Sigmoid colon (tissue), 7 donors: ENCODE results near the gene THBS2. TPM values are rescaled to one million over a fixed set of nuclear protein-coding genes. Genes with fewer than 3 reads are reported as not detected.

Experiments
- DNase-seq: peaks from one replicate; pipeline ENCODE4 v3.0.0-alpha.2; 2019
- H3K27ac ChIP-seq, 4 donors: fragments of 200-600 bp; sonication (generic); one replicate each; pipeline ENCODE4 v1.5.1; 2016 to 2019; ENCODE audit warnings: mild to moderate bottlenecking in 1 of 4
- H3K27me3 ChIP-seq, 3 donors: fragments of 200-600 bp; sonication (generic); one replicate each; pipeline ENCODE4 v1.5.1; 2019; ENCODE audit warnings: mild to moderate bottlenecking in 1 of 3
- H3K36me3 ChIP-seq, 4 donors: fragments of 200-600 bp; sonication (generic); one replicate each; pipeline ENCODE4 v1.5.1; 2016 to 2019
- H3K4me1 ChIP-seq, 4 donors: fragments of 200-600 bp; sonication (generic); one replicate each; pipeline ENCODE4 v1.5.1; 2017 to 2019
- H3K4me3 ChIP-seq, 4 donors: fragments of 200-600 bp; sonication (generic); one replicate each; pipeline ENCODE4 v1.5.1; 2017 to 2019; ENCODE audit warnings: mild to moderate bottlenecking in 2 of 4, moderate library complexity in 1 of 4
- H3K9me3 ChIP-seq, 4 donors: fragments of 200-600 bp in 3 of 4; sonication (generic) in 3 of 4; one replicate each; pipeline versions ENCODE4 v1.5.1 to v1.6.1; 2013 to 2019
- EP300 ChIP-seq, 4 donors: sonication (generic); formaldehyde crosslinking; IDR thresholded peaks; one replicate each; pipeline ENCODE4 v1.6.1; 2017; ENCODE audit warnings: antibody characterized with exemption in 4 of 4
- POLR2A ChIP-seq, 2 donors: fragments of 450-650 bp; IDR thresholded peaks; one replicate each; pipeline ENCODE4 v1.6.1; 2016; ENCODE audit warnings: antibody characterized with exemption in 2 of 2, mild to moderate bottlenecking in 2 of 2, moderate library complexity in 2 of 2
- POLR2AphosphoS5 ChIP-seq, 4 donors: sonication (generic); formaldehyde crosslinking; IDR thresholded peaks; one replicate each; pipeline ENCODE4 v1.6.1; 2017; ENCODE audit warnings: antibody characterized with exemption in 4 of 4
- WGBS, 2 donors: extraction: QIAGEN DNeasy Blood & Tissue Kit; methylation state at CpG; one replicate each; pipeline ENCODE4 v1.1.7; 2013; 5-methylcytosine and 5-hydroxymethylcytosine counted together
- intact Hi-C: fragments of 100-400 bp; cut with DNase I; formaldehyde crosslinking; loops from one replicate; pipeline ENCODE4 v1.15.1; 2023
- polyA plus RNA-seq, 3 donors: library from polyadenylated mRNA; stranded (reverse); fragments of 200-250 nt; gene quantifications; one replicate each; pipeline ENCODE4 v1.2.3, GENCODE V29; 2013
- total RNA-seq, 4 donors: library from RNA; depleted of rRNA; stranded (reverse); fragments of >200 nt; gene quantifications; one replicate each; pipeline ENCODE4 v1.1.0, GENCODE V29; 2016
- TF ChIP-seq, protein P1 (sequence below), 4 experiments: fragments of 450-650 bp in 3 of 4; fragments of 200-600 bp in 1 of 4; IDR thresholded peaks; one replicate each; pipeline ENCODE4 v1.5.1; 2016 to 2019; ENCODE audit warnings: antibody characterized with exemption in 4 of 4, mild to moderate bottlenecking in 3 of 4, moderate library complexity in 2 of 4
- donor health status: healthy with polysubstance abuse.
- donor health status: Bipolar disorder and iron deficiency.
- donor health status: healthy.

The THBS2 gene
- total and polyA plus RNA-seq, 7 donors: 1.7 to 59.0 (median 37.6) TPM

DNA sequence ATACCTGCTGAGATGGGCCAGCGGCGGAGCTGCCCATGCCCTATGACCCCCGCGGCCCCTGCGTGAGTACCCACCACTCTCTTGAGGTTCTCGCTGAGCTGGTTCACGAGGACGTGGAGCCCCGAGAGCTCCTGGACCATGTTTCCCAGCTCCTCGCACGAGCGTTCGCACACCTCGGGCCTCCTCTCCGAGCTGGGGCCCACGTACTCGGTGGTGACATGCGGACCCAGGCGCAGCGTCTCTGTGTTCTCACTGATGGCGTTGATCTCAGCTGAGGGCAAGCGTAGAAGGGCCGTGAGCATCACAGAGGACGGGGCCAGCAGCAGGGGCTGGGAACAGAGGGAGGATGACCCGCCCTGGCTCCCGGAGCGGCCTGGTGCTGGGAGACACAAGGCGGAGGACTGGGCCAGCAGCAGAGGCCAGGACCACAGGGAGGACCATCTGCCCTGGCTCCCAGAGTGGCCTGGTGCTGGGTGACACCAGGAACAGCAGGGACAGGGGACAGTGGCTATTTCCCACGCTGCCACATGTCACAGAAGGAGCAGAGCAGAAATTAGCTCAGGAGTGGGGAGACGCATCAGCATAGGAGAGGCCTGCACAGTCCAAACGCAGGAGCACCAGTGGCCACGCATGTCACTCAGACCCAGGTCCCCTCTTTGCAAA lies 11.8 kb downstream of the THBS2 start:
- no peak for DNase-seq
- Histone ChIP-seq H3K27me3 (no peaks in the 10 kb centered on the region), H3K4me1 (peaks cover 0 to 4% (median 0%) of the 10 kb centered on the region in 4 donors), H3K36me3 (peaks cover 0 to 23% (median 0%) of the 10 kb centered on the region in 4 donors), H3K9me3 (no peaks in the 10 kb centered on the region), H3K27ac (no peak overlapping the region), H3K4me3 (no peak overlapping the region)
- TF ChIP-seq EP300 (IDR thresholded peaks at IDR 0.05) (no peak), POLR2AphosphoS5 (IDR thresholded peaks at IDR 0.05) (no peak), POLR2A (IDR thresholded peaks at IDR 0.05) (no peak)
- TF ChIP-seq, protein P1, sequence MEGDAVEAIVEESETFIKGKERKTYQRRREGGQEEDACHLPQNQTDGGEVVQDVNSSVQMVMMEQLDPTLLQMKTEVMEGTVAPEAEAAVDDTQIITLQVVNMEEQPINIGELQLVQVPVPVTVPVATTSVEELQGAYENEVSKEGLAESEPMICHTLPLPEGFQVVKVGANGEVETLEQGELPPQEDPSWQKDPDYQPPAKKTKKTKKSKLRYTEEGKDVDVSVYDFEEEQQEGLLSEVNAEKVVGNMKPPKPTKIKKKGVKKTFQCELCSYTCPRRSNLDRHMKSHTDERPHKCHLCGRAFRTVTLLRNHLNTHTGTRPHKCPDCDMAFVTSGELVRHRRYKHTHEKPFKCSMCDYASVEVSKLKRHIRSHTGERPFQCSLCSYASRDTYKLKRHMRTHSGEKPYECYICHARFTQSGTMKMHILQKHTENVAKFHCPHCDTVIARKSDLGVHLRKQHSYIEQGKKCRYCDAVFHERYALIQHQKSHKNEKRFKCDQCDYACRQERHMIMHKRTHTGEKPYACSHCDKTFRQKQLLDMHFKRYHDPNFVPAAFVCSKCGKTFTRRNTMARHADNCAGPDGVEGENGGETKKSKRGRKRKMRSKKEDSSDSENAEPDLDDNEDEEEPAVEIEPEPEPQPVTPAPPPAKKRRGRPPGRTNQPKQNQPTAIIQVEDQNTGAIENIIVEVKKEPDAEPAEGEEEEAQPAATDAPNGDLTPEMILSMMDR (IDR thresholded peaks at IDR 0.05): no peak
- WGBS, 2 donors: 93 to 94% methylated on average over 32 of the region's 32 CpGs
- intact Hi-C loops: no loop called here

DNA sequence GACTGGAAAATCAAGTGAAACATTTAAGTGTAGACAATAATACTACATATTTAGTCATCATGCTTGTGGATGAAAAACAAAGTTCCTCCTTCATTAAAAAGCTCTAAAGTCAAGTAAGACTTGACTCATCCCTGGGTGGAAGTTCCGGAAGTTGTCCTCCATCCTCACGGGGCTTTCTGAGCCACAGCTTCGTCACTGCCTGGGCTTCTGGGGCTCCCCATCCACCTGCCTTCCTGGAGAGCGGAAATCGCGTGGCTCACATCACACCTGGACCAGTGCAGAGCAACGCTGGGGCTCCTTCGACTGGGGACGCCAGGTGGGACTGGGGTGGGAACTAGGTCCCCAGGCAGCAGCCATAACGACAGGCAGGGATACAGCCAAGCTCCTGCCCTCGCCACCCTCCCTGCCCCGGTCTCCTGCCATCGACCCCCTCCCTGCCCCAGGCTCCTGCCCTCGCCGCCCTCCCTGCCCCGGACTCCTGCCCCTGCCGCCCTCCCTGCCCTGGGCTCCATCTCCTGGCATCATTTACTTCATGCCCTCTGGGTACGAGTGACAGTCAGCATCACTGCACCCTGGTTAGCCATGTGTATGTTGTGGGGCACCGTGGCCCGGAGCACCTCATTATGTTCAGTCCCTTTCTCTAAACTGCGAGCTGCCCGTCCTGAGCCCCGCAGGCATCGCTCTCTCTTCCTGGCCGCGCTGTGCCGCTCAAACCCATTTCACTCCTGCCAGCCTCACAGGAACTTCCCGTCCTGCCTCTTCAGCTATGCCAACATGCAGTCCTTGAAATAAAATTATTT lies 12.9 kb downstream of the THBS2 start:
- Histone ChIP-seq H3K27ac (no peak overlapping the region), H3K4me1 (peaks cover 0 to 4% (median 0%) of the 10 kb centered on the region in 4 donors), H3K27me3 (no peaks in the 10 kb centered on the region), H3K36me3 (peaks cover 0 to 25% (median 0%) of the 10 kb centered on the region in 4 donors), H3K9me3 (no peaks in the 10 kb centered on the region), H3K4me3 (no peak overlapping the region)
- WGBS, 2 donors: 85 to 93% methylated on average over 28 of the region's 28 CpGs
- no peak for DNase-seq
- intact Hi-C loops: no loop called here
- TF ChIP-seq POLR2A (IDR thresholded peaks at IDR 0.05) (no peak), POLR2AphosphoS5 (IDR thresholded peaks at IDR 0.05) (no peak), EP300 (IDR thresholded peaks at IDR 0.05) (no peak)
- TF ChIP-seq, protein P1 (IDR thresholded peaks at IDR 0.05): no peak

DNA sequence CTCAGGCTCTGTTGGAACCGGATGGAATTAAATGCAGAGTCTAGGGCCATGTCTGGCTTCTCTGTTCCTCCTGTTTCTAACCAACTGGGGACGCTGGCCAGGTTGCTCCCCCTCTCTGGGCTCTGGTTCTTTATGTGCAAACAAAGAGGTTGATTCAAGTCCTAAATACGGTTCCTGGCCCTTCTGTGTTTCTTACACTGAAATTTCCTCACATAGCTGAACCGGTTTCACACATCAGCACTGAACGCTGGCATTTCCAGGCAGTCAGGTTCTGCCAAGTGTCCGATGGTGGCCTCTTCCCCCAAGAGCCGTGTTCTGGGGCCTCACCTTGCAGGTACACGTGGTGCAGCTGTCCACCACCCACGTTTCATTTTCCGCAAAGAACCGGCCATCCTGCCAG lies 13.5 kb downstream of the THBS2 start:
- 73 to 78% methylated on average over 11 of the region's 11 CpGs for WGBS, 2 donors
- Histone ChIP-seq H3K4me3 (no peak overlapping the region), H3K9me3 (no peaks in the 10 kb centered on the region), H3K27me3 (no peaks in the 10 kb centered on the region), H3K36me3 (peaks cover 0 to 25% (median 0%) of the 10 kb centered on the region in 4 donors), H3K4me1 (peaks cover 0 to 4% (median 0%) of the 10 kb centered on the region in 4 donors), H3K27ac (no peak overlapping the region)
- no peak for TF ChIP-seq POLR2AphosphoS5 (IDR thresholded peaks at IDR 0.05)
- no peak for TF ChIP-seq POLR2A (IDR thresholded peaks at IDR 0.05)
- TF ChIP-seq EP300 (IDR thresholded peaks at IDR 0.05): no peak
- TF ChIP-seq, protein P1 (IDR thresholded peaks at IDR 0.05): no peak
- intact Hi-C loops: no loop called here
- no peak for DNase-seq

DNA sequence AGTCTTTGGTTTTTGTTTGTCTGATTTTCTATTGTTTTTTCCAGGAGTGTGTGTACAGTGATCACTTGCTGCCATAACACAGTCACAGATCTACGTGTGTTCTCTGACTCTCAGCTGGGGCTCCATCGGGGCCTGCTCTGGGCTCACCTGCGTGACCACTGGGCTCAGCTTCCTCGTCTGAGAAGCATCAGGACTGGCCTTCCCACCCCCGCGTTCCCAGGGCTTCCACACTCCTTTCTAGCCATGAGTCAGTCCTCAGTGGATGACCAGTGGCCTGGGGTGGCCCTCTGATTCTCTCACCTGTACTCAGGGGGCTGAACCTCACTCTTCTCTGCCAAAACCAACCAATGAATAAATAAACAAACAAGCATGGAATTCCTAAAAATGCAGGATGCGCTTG lies 14.5 kb downstream of the THBS2 start:
- Histone ChIP-seq H3K9me3 (no peaks in the 10 kb centered on the region), H3K4me1 (peaks cover 0 to 4% (median 0%) of the 10 kb centered on the region in 4 donors), H3K27ac (no peak overlapping the region), H3K4me3 (no peak overlapping the region), H3K27me3 (no peaks in the 10 kb centered on the region), H3K36me3 (peaks cover 0 to 30% (median 0%) of the 10 kb centered on the region in 4 donors)
- intact Hi-C loops: no loop called here
- TF ChIP-seq POLR2A (IDR thresholded peaks at IDR 0.05): no peak
- TF ChIP-seq, protein P1 (IDR thresholded peaks at IDR 0.05): no peak
- no peak for TF ChIP-seq POLR2AphosphoS5 (IDR thresholded peaks at IDR 0.05)
- TF ChIP-seq EP300 (IDR thresholded peaks at IDR 0.05): no peak
- 58 to 87% methylated on average over 7 of the region's 7 CpGs for WGBS, 2 donors
- no peak for DNase-seq
